ENCODE results near the gene VGLL1. TPM values are rescaled to one million over a fixed set of nuclear protein-coding genes. Genes with fewer than 3 reads are reported as not detected.

VGLL1 gene
- total RNA-seq, 2 donors from 2014 or later = not detected

- Histone ChIP-seq H3K4me3 (no peak overlapping the region), H3K9me3 (no peaks in the 10 kb centered on the region), H3K36me3 (no peaks in the 10 kb centered on the region), H3K27ac (no peak overlapping the region), H3K4me1 (ENCODE audit: control insufficient read depth in 1 of 2, low read depth in 2 of 2) (no peaks in the 10 kb centered on the region), H3K27me3 (replicated peaks; ENCODE audit: insufficient read depth) (no peaks in the 10 kb centered on the region)
- TF ChIP-seq, protein P1, sequence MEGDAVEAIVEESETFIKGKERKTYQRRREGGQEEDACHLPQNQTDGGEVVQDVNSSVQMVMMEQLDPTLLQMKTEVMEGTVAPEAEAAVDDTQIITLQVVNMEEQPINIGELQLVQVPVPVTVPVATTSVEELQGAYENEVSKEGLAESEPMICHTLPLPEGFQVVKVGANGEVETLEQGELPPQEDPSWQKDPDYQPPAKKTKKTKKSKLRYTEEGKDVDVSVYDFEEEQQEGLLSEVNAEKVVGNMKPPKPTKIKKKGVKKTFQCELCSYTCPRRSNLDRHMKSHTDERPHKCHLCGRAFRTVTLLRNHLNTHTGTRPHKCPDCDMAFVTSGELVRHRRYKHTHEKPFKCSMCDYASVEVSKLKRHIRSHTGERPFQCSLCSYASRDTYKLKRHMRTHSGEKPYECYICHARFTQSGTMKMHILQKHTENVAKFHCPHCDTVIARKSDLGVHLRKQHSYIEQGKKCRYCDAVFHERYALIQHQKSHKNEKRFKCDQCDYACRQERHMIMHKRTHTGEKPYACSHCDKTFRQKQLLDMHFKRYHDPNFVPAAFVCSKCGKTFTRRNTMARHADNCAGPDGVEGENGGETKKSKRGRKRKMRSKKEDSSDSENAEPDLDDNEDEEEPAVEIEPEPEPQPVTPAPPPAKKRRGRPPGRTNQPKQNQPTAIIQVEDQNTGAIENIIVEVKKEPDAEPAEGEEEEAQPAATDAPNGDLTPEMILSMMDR (IDR thresholded peaks at IDR 0.05) = peak; percentile 44
- DNase-seq (ENCODE audit: low spot score) (no peak), ATAC-seq (ENCODE audit: insufficient number of reproducible peaks, low FRiP score, low read depth) (no peak)
Measured at GRCh38 chrX:136577552-136577951, 45.5 kb downstream of the VGLL1 start.

GRCh38 chrX:136580316-136580715 lies 48.3 kb downstream of the VGLL1 start:
- H3K27ac ChIP-seq = no peak overlapping the region
- H3K4me1 ChIP-seq (ENCODE audit: control insufficient read depth in 1 of 2, low read depth in 2 of 2) = no peaks in the 10 kb centered on the region
- DNase-seq (ENCODE audit: low spot score) (no peak), ATAC-seq (ENCODE audit: insufficient number of reproducible peaks, low FRiP score, low read depth) (no peak)
- H3K9me3 ChIP-seq = no peaks in the 10 kb centered on the region
- H3K36me3 ChIP-seq = no peaks in the 10 kb centered on the region
- TF ChIP-seq, protein P1 (IDR thresholded peaks at IDR 0.05) = no peak
- no peak overlapping the region for H3K4me3 ChIP-seq
- no peaks in the 10 kb centered on the region for H3K27me3 ChIP-seq (replicated peaks; ENCODE audit: insufficient read depth)

- H3K27me3 ChIP-seq (replicated peaks; ENCODE audit: insufficient read depth) = no peaks in the 10 kb centered on the region
Measured at GRCh38 chrX:136582624-136583023, 50.6 kb downstream of the VGLL1 start.

DNA sequence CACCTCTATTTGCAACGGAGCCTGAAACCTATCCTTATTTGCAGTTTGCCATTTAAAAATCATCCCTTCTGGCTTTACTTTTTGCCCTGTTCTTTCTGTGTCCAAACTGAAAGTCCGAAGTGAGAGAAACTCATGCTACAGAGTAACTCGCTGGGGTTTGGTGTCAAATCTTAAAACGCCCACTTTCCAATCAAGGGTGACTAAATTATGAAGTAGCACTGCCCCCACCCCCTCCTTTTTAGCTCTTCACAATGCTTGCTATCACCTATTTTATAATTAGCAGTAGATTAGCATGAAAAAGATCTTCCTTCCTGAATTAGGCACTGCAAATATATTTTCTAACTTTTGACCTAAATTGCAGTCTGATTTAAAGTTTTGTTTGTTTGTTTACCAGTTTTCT lies 52.5 kb downstream of the VGLL1 start:
- TF ChIP-seq, protein P1 (IDR thresholded peaks at IDR 0.05) = no peak
- Histone ChIP-seq H3K36me3 (no peaks in the 10 kb centered on the region), H3K9me3 (no peaks in the 10 kb centered on the region), H3K4me3 (no peak overlapping the region), H3K4me1 (ENCODE audit: control insufficient read depth in 1 of 2, low read depth in 2 of 2) (no peaks in the 10 kb centered on the region), H3K27me3 (replicated peaks; ENCODE audit: insufficient read depth) (no peaks in the 10 kb centered on the region), H3K27ac (no peak overlapping the region)
- ATAC-seq (ENCODE audit: insufficient number of reproducible peaks, low FRiP score, low read depth) = no peak
- DNase-seq (ENCODE audit: low spot score) = no peak

More at GRCh38 chrX:136582624-136583023, 50.6 kb downstream of the VGLL1 start:
- H3K27ac ChIP-seq = no peak overlapping the region
- DNase-seq (ENCODE audit: low spot score) = no peak
- H3K9me3 ChIP-seq = no peaks in the 10 kb centered on the region
- ATAC-seq (ENCODE audit: insufficient number of reproducible peaks, low FRiP score, low read depth) = no peak
- no peaks in the 10 kb centered on the region for H3K36me3 ChIP-seq
- H3K4me3 ChIP-seq = no peak overlapping the region
- TF ChIP-seq, protein P1 (IDR thresholded peaks at IDR 0.05) = no peak
- no peaks in the 10 kb centered on the region for H3K4me1 ChIP-seq (ENCODE audit: control insufficient read depth in 1 of 2, low read depth in 2 of 2)

GRCh38 chrX:136585262-136585661 lies 53.2 kb downstream of the VGLL1 start:
- no peaks in the 10 kb centered on the region for H3K9me3 ChIP-seq
- H3K4me3 ChIP-seq = no peak overlapping the region
- no peaks in the 10 kb centered on the region for H3K27me3 ChIP-seq (replicated peaks; ENCODE audit: insufficient read depth)
- ATAC-seq (ENCODE audit: insufficient number of reproducible peaks, low FRiP score, low read depth) (no peak), DNase-seq (ENCODE audit: low spot score) (no peak)
- H3K27ac ChIP-seq = no peak overlapping the region
- no peaks in the 10 kb centered on the region for H3K4me1 ChIP-seq (ENCODE audit: control insufficient read depth in 1 of 2, low read depth in 2 of 2)
- TF ChIP-seq, protein P1 (IDR thresholded peaks at IDR 0.05) = no peak
- H3K36me3 ChIP-seq = no peaks in the 10 kb centered on the region

Measured in thoracic aorta (tissue), 2 donors.